ENCODE measurements around the gene PPM1E. TPM values are rescaled to one million over a fixed set of nuclear protein-coding genes. Genes with fewer than 3 reads are reported as not detected.

PPM1E gene
- not detected for total RNA-seq
- not detected for total RNA-seq (2013)

- Mint-ChIP-seq H3K9me3 (no peaks in the 10 kb centered on the region), H3K27ac (no peak within 1 kb of the TSS), H3K27me3 (ENCODE audit: low read depth in 2 of 2) (peaks cover 47 to 53% of the 10 kb centered on the region in 2 donors), H3K4me3 (peak within 1 kb of the TSS; percentile 94), H3K36me3 (no peaks in the 10 kb centered on the region), H3K4me1 (peaks cover 7 to 11% of the 10 kb centered on the region in 2 donors)
- WGBS (ENCODE audit: insufficient coverage): 2% methylated on average over 71 of the region's 71 CpGs
- no peak within 1 kb of the TSS for H3K27ac ChIP-seq (ENCODE audit: low read length)
- H3K4me1 ChIP-seq (ENCODE audit: control insufficient read depth, insufficient read depth, low read length): peaks cover 12% of the 10 kb centered on the region
- intact Hi-C loops (cut with micrococcal nuclease): no loop called here
- H3K27me3 ChIP-seq (ENCODE audit: control insufficient read depth, insufficient read depth, low read length): peaks cover 36% of the 10 kb centered on the region
- no peaks in the 10 kb centered on the region for H3K36me3 ChIP-seq (ENCODE audit: control insufficient read depth, insufficient read depth, low read length)
- H3K9me3 ChIP-seq (ENCODE audit: control insufficient read depth, insufficient read depth, low read length): no peaks in the 10 kb centered on the region
- ATAC-seq (peak; percentile 68 to 86 (median 72)), DNase-seq (peak; percentile 20 to 56)
- TF ChIP-seq, protein P1, sequence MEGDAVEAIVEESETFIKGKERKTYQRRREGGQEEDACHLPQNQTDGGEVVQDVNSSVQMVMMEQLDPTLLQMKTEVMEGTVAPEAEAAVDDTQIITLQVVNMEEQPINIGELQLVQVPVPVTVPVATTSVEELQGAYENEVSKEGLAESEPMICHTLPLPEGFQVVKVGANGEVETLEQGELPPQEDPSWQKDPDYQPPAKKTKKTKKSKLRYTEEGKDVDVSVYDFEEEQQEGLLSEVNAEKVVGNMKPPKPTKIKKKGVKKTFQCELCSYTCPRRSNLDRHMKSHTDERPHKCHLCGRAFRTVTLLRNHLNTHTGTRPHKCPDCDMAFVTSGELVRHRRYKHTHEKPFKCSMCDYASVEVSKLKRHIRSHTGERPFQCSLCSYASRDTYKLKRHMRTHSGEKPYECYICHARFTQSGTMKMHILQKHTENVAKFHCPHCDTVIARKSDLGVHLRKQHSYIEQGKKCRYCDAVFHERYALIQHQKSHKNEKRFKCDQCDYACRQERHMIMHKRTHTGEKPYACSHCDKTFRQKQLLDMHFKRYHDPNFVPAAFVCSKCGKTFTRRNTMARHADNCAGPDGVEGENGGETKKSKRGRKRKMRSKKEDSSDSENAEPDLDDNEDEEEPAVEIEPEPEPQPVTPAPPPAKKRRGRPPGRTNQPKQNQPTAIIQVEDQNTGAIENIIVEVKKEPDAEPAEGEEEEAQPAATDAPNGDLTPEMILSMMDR (IDR thresholded peaks at IDR 0.05): no peak
- H3K4me3 ChIP-seq (ENCODE audit: low read length): peak within 1 kb of the TSS; percentile 42
Observed at GRCh38 chr17:58755577-58756245, at the start of gene PPM1E. Gene PPM1E (plus strand): TSS chr17:58755854.

DNA sequence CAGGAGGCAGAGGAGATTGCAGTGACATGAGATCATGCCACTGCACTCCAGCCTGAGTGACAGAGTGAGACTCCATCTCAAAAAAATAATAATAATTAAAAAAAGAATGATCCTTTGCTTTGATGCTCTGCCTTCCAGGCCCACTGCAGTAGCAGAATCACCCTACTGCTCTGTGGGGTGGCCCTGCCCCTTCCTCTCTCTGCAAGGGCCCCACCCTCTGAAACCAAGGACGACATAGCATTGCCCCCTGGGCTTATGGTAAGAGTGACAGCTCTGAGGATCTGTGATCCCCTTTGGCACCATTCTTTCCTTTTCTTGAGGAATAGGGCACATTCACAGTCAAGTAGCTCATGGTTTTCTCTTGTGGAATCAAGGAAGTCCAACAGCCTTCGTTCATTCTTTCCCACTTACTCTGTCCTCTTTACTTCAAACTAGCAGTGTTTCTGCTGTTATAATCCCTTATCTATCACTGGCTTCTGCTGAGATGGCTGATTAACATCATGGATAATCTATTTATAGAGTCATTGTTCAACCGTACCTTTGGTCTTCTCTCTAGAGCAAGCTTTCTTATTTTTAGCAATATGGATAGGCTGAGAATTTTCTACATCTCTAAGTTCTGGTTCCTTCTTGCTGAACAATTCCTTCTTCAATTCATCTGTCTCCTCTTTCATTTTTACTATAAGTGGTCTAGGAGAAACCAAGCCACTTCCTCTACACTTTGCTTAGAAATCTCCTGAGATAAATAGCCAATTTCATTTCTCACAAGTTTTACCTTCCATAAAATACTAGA, 49.1 kb upstream of the PPM1E start:
- WGBS (ENCODE audit: insufficient coverage): 77% methylated on average over 2 of the region's 3 CpGs
- Histone ChIP-seq H3K9me3 (ENCODE audit: control insufficient read depth, insufficient read depth, low read length) (no peaks in the 10 kb centered on the region), H3K4me1 (ENCODE audit: control insufficient read depth, insufficient read depth, low read length) (no peaks in the 10 kb centered on the region), H3K4me3 (ENCODE audit: low read length) (no peak overlapping the region), H3K36me3 (ENCODE audit: control insufficient read depth, insufficient read depth, low read length) (peaks cover 19% of the 10 kb centered on the region), H3K27ac (ENCODE audit: low read length) (no peak overlapping the region), H3K27me3 (ENCODE audit: control insufficient read depth, insufficient read depth, low read length) (no peaks in the 10 kb centered on the region)
- Mint-ChIP-seq H3K27me3 (ENCODE audit: low read depth in 2 of 2) (no peaks in the 10 kb centered on the region), H3K36me3 (peaks cover 15% of the 10 kb centered on the region), H3K4me1 (peaks cover 5 to 7% of the 10 kb centered on the region in 2 donors), H3K9me3 (no peaks in the 10 kb centered on the region), H3K27ac (no peak overlapping the region), H3K4me3 (no peak overlapping the region)
- DNase-seq: no peak
- TF ChIP-seq, protein P1 (IDR thresholded peaks at IDR 0.05): no peak
- intact Hi-C loops (cut with micrococcal nuclease): no loop called here
- ATAC-seq: no peak

DNA sequence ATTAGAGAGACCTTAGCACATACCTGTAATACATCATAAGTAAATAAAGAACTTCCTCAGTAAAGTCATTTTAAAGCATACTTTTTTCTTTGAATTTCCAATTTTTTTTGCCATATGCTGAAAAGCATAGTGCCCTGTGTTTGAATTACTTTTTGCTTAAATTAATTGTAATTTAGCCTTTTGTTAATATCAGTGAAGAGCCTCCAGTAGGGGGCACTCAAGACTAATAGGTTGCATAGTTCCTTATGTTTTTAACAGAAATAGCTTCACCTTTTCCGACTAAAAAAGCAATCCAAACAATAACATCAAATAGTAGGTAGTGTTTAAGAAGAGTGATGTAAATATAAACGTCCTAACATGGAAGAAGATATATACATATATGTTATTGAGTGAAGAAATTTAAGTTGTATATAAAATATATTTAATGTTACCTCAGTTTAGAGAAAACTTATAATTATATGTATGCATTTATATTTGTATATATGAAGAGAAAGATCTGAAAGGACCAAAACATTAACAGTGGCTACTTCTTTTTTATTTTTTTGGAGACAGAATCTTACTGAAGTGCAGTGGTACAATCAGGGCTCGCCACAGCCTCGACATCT, 44.6 kb upstream of the PPM1E start:
- Mint-ChIP-seq H3K9me3 (no peaks in the 10 kb centered on the region), H3K27ac (peak overlapping the region in 1 of 2 donors; percentile 14), H3K4me1 (peaks cover 5 to 7% of the 10 kb centered on the region in 2 donors), H3K36me3 (peaks cover 15% of the 10 kb centered on the region), H3K4me3 (no peak overlapping the region), H3K27me3 (ENCODE audit: low read depth in 2 of 2) (no peaks in the 10 kb centered on the region)
- intact Hi-C loops (cut with micrococcal nuclease): loop anchor here (1.0 kb wide), 2 partner anchors 124 to 294 kb away; no protein-coding TSS in a partner anchor
- H3K27me3 ChIP-seq (ENCODE audit: control insufficient read depth, insufficient read depth, low read length): no peaks in the 10 kb centered on the region
- H3K4me3 ChIP-seq (ENCODE audit: low read length): no peak overlapping the region
- 94% methylated on average over 2 of the region's 4 CpGs for WGBS (ENCODE audit: insufficient coverage)
- ATAC-seq (no peak), DNase-seq (peak in 1 of 2 donors; percentile 73)
- H3K27ac ChIP-seq (ENCODE audit: low read length): no peak overlapping the region
- no peaks in the 10 kb centered on the region for H3K9me3 ChIP-seq (ENCODE audit: control insufficient read depth, insufficient read depth, low read length)
- TF ChIP-seq, protein P1 (IDR thresholded peaks at IDR 0.05): peak; percentile 85
- H3K36me3 ChIP-seq (ENCODE audit: control insufficient read depth, insufficient read depth, low read length): peaks cover 10% of the 10 kb centered on the region
- H3K4me1 ChIP-seq (ENCODE audit: control insufficient read depth, insufficient read depth, low read length): no peaks in the 10 kb centered on the region
